Trophoblast cell (in vitro differentiated cells and primary cell): ENCODE results near the gene DNAH5. TPM values are rescaled to one million over a fixed set of nuclear protein-coding genes. Genes with fewer than 3 reads are reported as not detected.

ENCODE experiments used
- DNase-seq, 2 donors: peaks; one replicate each; pipeline ENCODE4 v3.0.0-alpha.2; 2016
- H2AFZ ChIP-seq: 2 replicates; pipeline ENCODE4 v1.6.1; 2013; ENCODE audit warnings: low read length, moderate library complexity, mild to moderate bottlenecking; ENCODE audit not compliant: insufficient read depth, poor library complexity
- H2AK5ac ChIP-seq: 2 replicates; pipeline ENCODE4 v1.6.1; 2013; ENCODE audit warnings: mild to moderate bottlenecking, low read length
- H2BK120ac ChIP-seq: 2 replicates; pipeline ENCODE4 v1.6.1; 2013; ENCODE audit warnings: low read length, mild to moderate bottlenecking, moderate library complexity; ENCODE audit not compliant: insufficient read depth, poor library complexity
- H2BK12ac ChIP-seq: 2 replicates; pipeline ENCODE4 v1.6.1; 2013; ENCODE audit warnings: mild to moderate bottlenecking, low read length, moderate library complexity
- H2BK5ac ChIP-seq: 2 replicates; pipeline ENCODE4 v1.6.1; 2013; ENCODE audit warnings: low read length, low read depth, moderate library complexity, mild to moderate bottlenecking; ENCODE audit not compliant: poor library complexity
- H3K14ac ChIP-seq: 2 replicates; pipeline ENCODE4 v1.6.1; 2013; ENCODE audit warnings: mild to moderate bottlenecking, low read length
- H3K18ac ChIP-seq: 2 replicates; pipeline ENCODE4 v1.6.1; 2013; ENCODE audit warnings: mild to moderate bottlenecking, low read length
- H3K23ac ChIP-seq: 2 replicates; pipeline ENCODE4 v1.6.1; 2013; ENCODE audit warnings: low read length
- H3K27ac ChIP-seq: 2 replicates; pipeline ENCODE4 v1.5.1; 2013; ENCODE audit warnings: low read depth, mild to moderate bottlenecking, inconsistent platforms, low read length, moderate library complexity
- H3K27me3 ChIP-seq: 2 replicates; pipeline ENCODE4 v1.6.1; 2013; ENCODE audit warnings: inconsistent platforms, mild to moderate bottlenecking, low read length, moderate library complexity; ENCODE audit not compliant: insufficient read depth
- H3K36me3 ChIP-seq, 2 experiments: 1 replicate in 1 of 2; 2 replicates in 1 of 2; pipeline ENCODE4 v1.6.1; 2013; ENCODE audit warnings: low read length in 2 of 2, mild to moderate bottlenecking in 2 of 2, moderate library complexity in 1 of 2; ENCODE audit not compliant: insufficient read depth in 2 of 2, control insufficient read depth in 1 of 2
- H3K4ac ChIP-seq: 2 replicates; pipeline ENCODE4 v1.6.1; 2013; ENCODE audit warnings: low read depth, mild to moderate bottlenecking, low read length, moderate library complexity
- H3K4me1 ChIP-seq, 2 experiments: 1 replicate in 1 of 2; 2 replicates in 1 of 2; pipeline ENCODE4 v1.6.1; 2013; ENCODE audit warnings: low read length in 2 of 2, mild to moderate bottlenecking in 2 of 2, moderate library complexity in 1 of 2; ENCODE audit not compliant: insufficient read depth in 2 of 2, control insufficient read depth in 1 of 2
- H3K4me2 ChIP-seq: 2 replicates; pipeline ENCODE4 v1.6.1; 2013; ENCODE audit warnings: inconsistent platforms, mild to moderate bottlenecking, low read length, moderate library complexity
- H3K4me3 ChIP-seq: 2 replicates; pipeline ENCODE4 v1.5.1; 2013; ENCODE audit warnings: mild to moderate bottlenecking, low read depth, low read length, inconsistent platforms
- H3K79me1 ChIP-seq: one replicate; pipeline ENCODE4 v1.6.1; 2013; ENCODE audit warnings: low read length
- H3K79me2 ChIP-seq: 2 replicates; pipeline ENCODE4 v1.6.1; 2013; ENCODE audit warnings: low read length, mild to moderate bottlenecking; ENCODE audit not compliant: control insufficient read depth, insufficient read depth, poor library complexity
- H3K9ac ChIP-seq: 2 replicates; pipeline ENCODE4 v1.6.1; 2013; ENCODE audit warnings: mild to moderate bottlenecking, low read length
- H3K9me3 ChIP-seq: 2 replicates; pipeline ENCODE4 v1.6.1; 2013; ENCODE audit warnings: low read depth, mild to moderate bottlenecking, control low read depth, inconsistent platforms, low read length; ENCODE audit not compliant: insufficient read depth
- H4K12ac ChIP-seq: 2 replicates; pipeline ENCODE4 v1.6.1; 2013; ENCODE audit warnings: low read depth, mild to moderate bottlenecking, low read length, moderate library complexity
- H4K8ac ChIP-seq: 2 replicates; pipeline ENCODE4 v1.6.1; 2013; ENCODE audit warnings: low read depth, mild to moderate bottlenecking, low read length, moderate library complexity
- H4K91ac ChIP-seq: one replicate; pipeline ENCODE4 v1.6.1; 2013; ENCODE audit warnings: low read depth, mild to moderate bottlenecking, low read length, moderate library complexity
- WGBS: extraction: QIAGEN DNeasy Blood & Tissue Kit; methylation state at CpG from one replicate; pipeline ENCODE4 v1.1.7; 2013; ENCODE audit warnings: missing lambda C conversion rate; ENCODE audit not compliant: insufficient read length, insufficient coverage; ENCODE audit errors: extremely low coverage; 5-methylcytosine and 5-hydroxymethylcytosine counted together
- polyA plus RNA-seq: library from polyadenylated mRNA; stranded (reverse); fragments of 200-250 nt; gene quantifications from 2 replicates; pipeline ENCODE4 v1.2.3, GENCODE V29; 2013

DNAH5 gene
- polyA plus RNA-seq, result 0.56 and 0.61 TPM in 2 replicates

- Histone ChIP-seq H3K4me3 (no peak within 1 kb of the TSS), H2BK5ac (no peak within 1 kb of the TSS), H3K36me3 (no peaks in the 10 kb centered on the region), H3K79me2 (no peaks in the 10 kb centered on the region), H3K4me2 (no peak within 1 kb of the TSS), H3K4ac (no peak within 1 kb of the TSS), H4K12ac (no peak within 1 kb of the TSS), H4K91ac (no peak within 1 kb of the TSS), H3K23ac (no peak within 1 kb of the TSS), H3K18ac (no peak within 1 kb of the TSS), H4K8ac (no peak within 1 kb of the TSS), H2BK120ac (no peak within 1 kb of the TSS), H2AFZ (no peak within 1 kb of the TSS), H2BK12ac (no peak within 1 kb of the TSS), H3K27ac (no peak within 1 kb of the TSS), H2AK5ac (no peak within 1 kb of the TSS), H3K9ac (no peak within 1 kb of the TSS), H3K4me1 (peaks cover 8% of the 10 kb centered on the region in 2 experiments), H3K9me3 (no peaks in the 10 kb centered on the region), H3K14ac (no peak within 1 kb of the TSS), H3K79me1 (no peaks in the 10 kb centered on the region), H3K27me3 (no peaks in the 10 kb centered on the region)
- DNase-seq, result no peak
- no CpG with 5 or more reads among the region's 4 CpGs for WGBS
These were observed at the start of gene DNAH5 for GRCh38 chr5:13944560-13945199. Gene DNAH5, minus strand, starts transcription at chr5:13944688. Its CDS starts 250 bp downstream, at chr5:13944438.

GRCh38 chr5:13993926-13994325 lies 49.4 kb upstream of the DNAH5 start:
- Histone ChIP-seq H4K12ac (no peak overlapping the region), H3K4me1 (peaks cover 6 to 7% of the 10 kb centered on the region in 2 experiments), H3K18ac (no peak overlapping the region), H2BK5ac (no peak overlapping the region), H3K4me2 (no peak overlapping the region), H3K4me3 (no peak overlapping the region), H2BK12ac (no peak overlapping the region), H2BK120ac (no peak overlapping the region), H3K27me3 (no peaks in the 10 kb centered on the region), H3K27ac (no peak overlapping the region), H3K36me3 (no peaks in the 10 kb centered on the region), H4K91ac (no peak overlapping the region), H2AK5ac (no peak overlapping the region), H3K79me2 (no peaks in the 10 kb centered on the region), H3K14ac (no peak overlapping the region), H2AFZ (no peak overlapping the region), H3K4ac (no peak overlapping the region), H4K8ac (no peak overlapping the region), H3K9ac (no peak overlapping the region), H3K23ac (no peak overlapping the region), H3K9me3 (no peaks in the 10 kb centered on the region), H3K79me1 (no peaks in the 10 kb centered on the region)
- DNase-seq, result peak; percentile 11 to 38
- WGBS, result no CpG with 5 or more reads among the region's 11 CpGs

DNA sequence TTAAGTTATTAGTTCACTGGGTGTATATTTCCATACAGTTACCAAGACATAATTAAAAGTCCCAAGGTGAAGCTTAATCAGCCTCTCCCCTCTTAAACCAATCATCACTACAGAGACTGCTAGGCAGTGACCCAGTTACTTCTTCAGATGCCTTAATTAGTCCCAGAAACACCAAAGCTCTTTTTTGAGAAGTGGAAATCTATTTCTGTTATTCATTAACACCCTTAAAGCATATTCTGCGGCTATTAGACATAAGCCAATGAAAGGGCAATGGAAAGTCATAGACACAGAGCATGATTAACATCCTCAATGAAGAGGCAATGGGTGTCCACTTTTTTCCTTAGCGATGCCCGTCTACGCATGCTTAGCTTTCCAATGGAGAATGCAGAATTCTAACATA lies 48.3 kb upstream of the DNAH5 start:
- Histone ChIP-seq H4K8ac (no peak overlapping the region), H3K9me3 (no peaks in the 10 kb centered on the region), H2BK12ac (no peak overlapping the region), H3K36me3 (no peaks in the 10 kb centered on the region), H4K12ac (no peak overlapping the region), H3K79me2 (no peaks in the 10 kb centered on the region), H3K23ac (no peak overlapping the region), H3K4me3 (no peak overlapping the region), H2AK5ac (no peak overlapping the region), H2BK5ac (no peak overlapping the region), H3K79me1 (no peaks in the 10 kb centered on the region), H3K18ac (no peak overlapping the region), H3K9ac (no peak overlapping the region), H3K4ac (no peak overlapping the region), H3K4me1 (peaks cover 6 to 7% of the 10 kb centered on the region in 2 experiments), H3K27ac (no peak overlapping the region), H4K91ac (no peak overlapping the region), H2BK120ac (no peak overlapping the region), H3K14ac (no peak overlapping the region), H3K4me2 (no peak overlapping the region), H3K27me3 (no peaks in the 10 kb centered on the region), H2AFZ (no peak overlapping the region)
- DNase-seq, result no peak
- WGBS, result no CpG with 5 or more reads among the region's 4 CpGs

GRCh38 chr5:13991365-13991764 lies 46.9 kb upstream of the DNAH5 start:
- no peak overlapping the region for H3K9ac ChIP-seq
- H3K79me1 ChIP-seq, result no peaks in the 10 kb centered on the region
- H3K18ac ChIP-seq, result no peak overlapping the region
- H3K27ac ChIP-seq, result no peak overlapping the region
- WGBS, result no CpG with 5 or more reads among the region's 3 CpGs
- H4K91ac ChIP-seq, result no peak overlapping the region
- no peak overlapping the region for H3K23ac ChIP-seq
- no peaks in the 10 kb centered on the region for H3K79me2 ChIP-seq
- H3K9me3 ChIP-seq, result no peaks in the 10 kb centered on the region
- no peak overlapping the region for H2AK5ac ChIP-seq
- no peak overlapping the region for H2BK5ac ChIP-seq
- no peak overlapping the region for H4K12ac ChIP-seq
- peaks cover 6 to 7% of the 10 kb centered on the region in 2 experiments for H3K4me1 ChIP-seq
- H2AFZ ChIP-seq, result no peak overlapping the region
- H3K14ac ChIP-seq, result no peak overlapping the region
- H3K4ac ChIP-seq, result no peak overlapping the region
- no peak overlapping the region for H4K8ac ChIP-seq
- DNase-seq, result no peak
- H2BK12ac ChIP-seq, result no peak overlapping the region
- H3K27me3 ChIP-seq, result no peaks in the 10 kb centered on the region
- no peaks in the 10 kb centered on the region for H3K36me3 ChIP-seq
- H2BK120ac ChIP-seq, result no peak overlapping the region
- H3K4me2 ChIP-seq, result no peak overlapping the region
- no peak overlapping the region for H3K4me3 ChIP-seq
